Skin of body (tissue), 2 donors: ENCODE results near the gene SEMA5A. TPM values are rescaled to one million over a fixed set of nuclear protein-coding genes. Genes with fewer than 3 reads are reported as not detected.

Source experiments
- DNase-seq: peaks from one replicate; lab custom pipeline; 2025; lab: John Stamatoyannopoulos, UW
- total RNA-seq: library from RNA; depleted of rRNA; stranded (reverse); fragments of >200 nt; gene quantifications from one replicate; pipeline ENCODE4 v1.2.3, GENCODE V29; 2014

SEMA5A gene
- total RNA-seq, 1 donor from 2014 or later: 31.5 TPM

GRCh38 chr5:9282211-9282610 lies 263.7 kb downstream of the SEMA5A start:
- no peak for DNase-seq

GRCh38 chr5:9279774-9280173 lies 266.1 kb downstream of the SEMA5A start:
- DNase-seq: no peak

DNA sequence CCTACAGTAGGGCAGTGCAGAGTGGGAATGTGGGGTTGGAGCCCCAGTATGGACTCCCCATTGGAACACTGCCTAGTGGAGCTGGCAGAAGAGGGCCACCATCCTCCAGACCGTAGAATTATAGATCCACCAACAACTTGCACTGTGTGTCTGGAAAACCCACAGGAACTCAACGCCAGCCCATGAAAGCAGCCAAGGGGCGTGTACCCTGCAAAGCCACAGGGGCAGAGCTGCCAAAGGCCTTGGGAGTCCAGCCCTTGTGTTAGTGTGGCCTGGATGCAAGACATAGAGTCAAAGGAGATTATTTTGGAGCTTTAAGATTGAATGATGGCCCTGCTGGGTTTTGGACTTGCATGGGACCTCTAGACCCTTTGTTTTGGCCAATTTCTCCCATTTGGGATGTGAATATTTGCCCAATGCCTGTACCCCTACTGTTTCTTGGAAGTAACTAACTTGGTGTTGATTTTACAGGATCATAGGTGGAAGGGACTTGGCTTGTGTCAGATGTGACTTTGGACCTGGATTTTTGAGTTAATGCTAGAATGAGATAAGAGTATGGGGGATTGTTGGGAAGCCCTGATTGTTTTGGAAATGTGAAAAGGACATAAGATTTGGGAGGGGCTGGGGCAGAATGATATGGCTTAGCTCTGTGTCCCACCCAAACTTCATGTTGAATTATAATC lies 266.8 kb downstream of the SEMA5A start:
- DNase-seq: no peak

GRCh38 chr5:9269014-9269413 lies 276.9 kb downstream of the SEMA5A start:
- DNase-seq: no peak

DNA sequence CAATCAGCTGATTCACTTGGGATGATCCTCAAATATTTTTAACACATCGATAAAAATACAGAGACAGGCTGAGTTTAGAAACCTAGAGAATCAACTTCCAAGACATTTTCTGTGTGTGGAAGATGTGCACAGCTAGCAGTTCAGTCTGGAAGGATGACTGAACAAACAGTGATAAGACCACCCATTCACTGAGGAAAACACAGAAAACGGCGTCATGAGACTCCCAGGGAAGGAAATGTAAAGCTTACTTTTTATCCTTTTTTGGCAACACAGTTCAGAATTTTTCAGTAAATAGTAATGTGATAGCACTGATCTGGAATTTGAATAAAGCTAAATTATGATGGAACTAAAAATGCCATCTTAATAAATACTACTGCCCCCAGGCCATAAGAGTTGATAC lies 277.6 kb downstream of the SEMA5A start:
- DNase-seq: no peak

DNA sequence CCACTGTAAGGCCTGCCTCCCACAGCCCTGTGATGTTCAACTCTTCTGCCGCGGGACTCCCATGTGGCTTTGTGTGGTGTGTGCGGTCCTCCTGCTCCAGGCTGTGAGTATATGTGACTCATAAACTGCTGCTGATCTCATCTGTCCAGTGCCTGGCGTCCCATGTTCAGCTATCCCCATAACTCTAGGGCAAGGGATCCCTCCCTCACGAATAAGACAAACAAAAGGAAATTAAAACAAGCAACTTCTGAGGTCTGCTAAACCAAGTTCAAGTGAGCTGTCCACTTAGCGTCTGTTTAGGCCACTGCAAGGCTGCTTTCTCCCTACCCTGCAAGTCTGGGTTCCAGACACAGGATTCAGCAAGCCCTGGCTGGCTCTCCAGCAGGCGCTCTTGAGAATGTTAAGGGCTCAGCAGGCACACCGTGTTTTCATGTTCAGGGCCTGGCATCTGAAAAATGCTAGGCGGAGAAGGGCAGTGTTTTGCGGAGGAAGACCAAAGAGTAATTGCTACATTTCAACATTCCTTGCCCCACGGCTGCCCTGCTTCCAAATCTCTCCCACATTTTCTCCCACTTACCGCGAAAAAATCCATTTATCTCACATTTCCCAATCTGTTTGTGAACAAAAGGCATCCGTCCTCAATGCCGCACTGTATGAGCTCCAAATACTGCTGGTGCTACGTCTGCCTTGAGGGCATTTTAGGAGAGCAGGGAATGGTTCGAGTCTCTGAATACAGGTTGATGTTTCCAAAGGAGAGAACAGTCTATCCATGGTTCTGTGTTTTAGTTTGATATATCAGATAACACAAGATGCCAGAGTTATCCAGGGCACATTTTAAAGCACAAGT lies 280.2 kb downstream of the SEMA5A start:
- DNase-seq: no peak

- no peak for DNase-seq
Observed at GRCh38 chr5:9264301-9264700, 281.6 kb downstream of the SEMA5A start.

- no peak for DNase-seq
Observed at GRCh38 chr5:9263656-9264055, 282.2 kb downstream of the SEMA5A start.

DNA sequence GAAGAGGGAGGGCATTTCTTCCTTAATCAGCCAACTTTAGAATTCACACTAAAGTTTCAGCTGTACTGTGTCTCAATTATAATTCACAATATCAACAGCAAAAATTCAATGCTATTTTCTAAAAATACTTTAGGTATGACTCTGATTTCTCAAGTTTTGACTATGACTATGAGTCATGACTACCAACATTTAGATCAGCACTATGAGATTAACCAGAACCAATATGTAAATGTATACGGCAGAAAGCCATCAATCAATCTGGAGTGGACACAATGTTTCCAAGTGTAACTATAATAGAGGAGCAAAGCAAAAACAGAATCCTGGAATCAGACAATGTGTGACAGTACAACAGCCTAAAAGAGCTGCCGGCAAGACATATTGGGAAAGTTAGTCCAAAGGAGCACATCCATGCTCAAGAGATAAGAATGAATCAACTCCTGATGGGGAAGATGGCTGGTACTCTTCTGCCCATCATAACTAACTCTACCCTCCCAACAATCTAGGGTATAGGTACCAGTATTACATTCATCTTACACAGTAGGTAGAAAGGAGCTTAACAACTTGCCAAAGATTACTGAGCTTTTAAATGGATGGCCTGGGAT lies 294.4 kb downstream of the SEMA5A start:
- DNase-seq: no peak

GRCh38 chr5:9249231-9249630 lies 296.6 kb downstream of the SEMA5A start:
- DNase-seq: no peak

DNA sequence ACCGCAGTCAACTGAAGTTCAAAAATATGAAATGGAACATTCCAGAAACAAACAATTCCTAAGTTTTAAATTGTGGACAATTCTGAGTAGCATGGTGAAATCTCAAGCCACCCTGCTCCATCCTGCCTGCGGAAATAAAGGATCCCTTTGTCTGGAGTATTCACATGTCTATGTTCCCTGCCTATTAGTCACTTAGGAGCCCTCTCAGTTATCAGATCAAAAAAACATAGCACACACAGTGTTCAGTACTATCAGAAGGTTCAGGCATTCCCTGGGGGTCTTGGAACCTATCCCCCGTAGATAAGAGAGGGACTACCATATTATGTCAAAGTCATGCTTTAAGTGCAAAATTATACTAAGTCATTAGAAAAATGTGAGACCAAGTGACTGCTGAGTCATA lies 300.8 kb downstream of the SEMA5A start:
- no peak for DNase-seq

DNA sequence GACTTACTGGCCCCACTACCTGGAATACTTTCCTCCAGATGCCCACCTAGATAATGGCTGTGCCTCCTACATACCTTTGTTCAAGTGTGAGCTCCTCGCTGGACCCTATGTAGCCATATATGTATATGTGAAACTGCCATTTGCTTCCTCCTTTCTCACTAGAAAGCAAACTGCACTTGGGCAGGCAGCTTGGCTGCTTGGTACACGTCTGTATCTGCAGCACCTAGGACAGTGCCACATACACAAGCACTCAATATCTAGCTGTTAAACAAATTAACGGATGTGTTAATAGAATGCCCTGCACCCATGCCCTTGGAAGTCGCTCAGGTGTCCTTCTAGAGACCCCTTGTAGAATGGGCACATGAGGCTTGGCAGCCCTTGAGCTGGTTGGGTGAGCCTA lies 301.5 kb downstream of the SEMA5A start:
- no peak for DNase-seq

DNA sequence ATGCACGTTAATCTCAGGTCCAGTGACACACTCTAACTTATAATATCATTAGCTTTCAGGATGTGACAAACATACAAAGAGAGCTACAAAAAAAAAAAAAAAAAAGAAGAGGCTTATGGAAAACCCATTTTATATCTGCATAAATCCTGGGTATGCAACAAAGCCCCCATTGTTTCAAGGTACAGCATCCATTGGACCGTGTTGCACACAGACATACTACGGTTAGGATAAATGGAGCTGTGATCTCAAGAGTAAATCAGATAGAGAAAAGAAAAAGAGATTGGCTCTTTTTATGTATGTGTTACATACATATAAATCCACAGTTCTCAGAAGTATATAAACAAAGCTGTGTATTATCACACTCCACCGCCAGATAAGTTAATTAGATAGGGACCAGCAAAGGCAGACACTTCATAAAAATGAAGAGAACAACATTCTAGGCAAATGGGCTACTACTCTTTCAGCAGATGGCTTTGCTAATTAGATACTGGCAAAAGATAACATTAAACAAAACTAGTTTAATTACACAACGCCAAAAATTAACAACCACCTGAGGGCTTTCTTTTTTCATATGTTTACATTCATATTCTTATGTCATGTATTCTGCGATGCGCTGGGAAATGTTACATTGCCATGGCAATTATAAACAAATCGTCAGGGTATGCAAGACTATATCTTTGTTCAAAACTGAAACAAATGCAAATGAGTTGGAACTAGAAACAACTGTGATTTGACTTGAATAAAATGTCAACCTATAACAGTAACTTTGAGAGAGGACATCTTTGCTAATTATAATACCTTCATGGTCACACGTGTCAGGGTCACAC lies 304.2 kb downstream of the SEMA5A start:
- no peak for DNase-seq

- DNase-seq: no peak
Observed at GRCh38 chr5:9240431-9240830, 305.4 kb downstream of the SEMA5A start.

- no peak for DNase-seq
Observed at GRCh38 chr5:9239626-9240025, 306.2 kb downstream of the SEMA5A start.

GRCh38 chr5:9239071-9239470 lies 306.8 kb downstream of the SEMA5A start:
- DNase-seq: no peak

GRCh38 chr5:9233712-9234111 lies 312.2 kb downstream of the SEMA5A start:
- DNase-seq: no peak

GRCh38 chr5:9233035-9233434 lies 312.8 kb downstream of the SEMA5A start:
- DNase-seq: no peak

DNA sequence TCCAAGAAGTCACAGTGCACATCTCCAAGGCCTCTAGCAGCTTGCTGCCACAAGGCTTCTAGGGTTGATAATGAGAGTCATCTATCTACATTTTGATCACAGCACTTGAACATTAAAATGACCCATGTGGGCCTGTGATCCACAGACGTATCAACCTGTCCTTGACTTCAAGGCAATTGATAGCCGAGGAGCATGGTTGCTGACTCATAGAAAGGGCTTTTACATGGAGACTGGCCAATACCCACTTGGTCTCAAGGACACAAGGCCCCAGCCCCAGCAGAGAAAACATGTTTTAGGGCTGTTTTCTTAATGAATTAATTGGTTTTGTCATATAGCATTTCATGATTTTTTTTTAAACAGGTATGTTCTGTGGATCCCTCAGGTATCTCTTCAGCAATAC lies 314.0 kb downstream of the SEMA5A start:
- DNase-seq: no peak

GRCh38 chr5:9230355-9230754 lies 315.5 kb downstream of the SEMA5A start:
- DNase-seq: peak; percentile 38

- no peak for DNase-seq
Observed at GRCh38 chr5:9226016-9226536, 319.8 kb downstream of the SEMA5A start.
